ENCODE data around the gene GGTLC1. TPM values are rescaled to one million over a fixed set of nuclear protein-coding genes. Genes with fewer than 3 reads are reported as not detected.

Gene GGTLC1
- total RNA-seq, 2 experiments from 2014 or later = not detected

DNA sequence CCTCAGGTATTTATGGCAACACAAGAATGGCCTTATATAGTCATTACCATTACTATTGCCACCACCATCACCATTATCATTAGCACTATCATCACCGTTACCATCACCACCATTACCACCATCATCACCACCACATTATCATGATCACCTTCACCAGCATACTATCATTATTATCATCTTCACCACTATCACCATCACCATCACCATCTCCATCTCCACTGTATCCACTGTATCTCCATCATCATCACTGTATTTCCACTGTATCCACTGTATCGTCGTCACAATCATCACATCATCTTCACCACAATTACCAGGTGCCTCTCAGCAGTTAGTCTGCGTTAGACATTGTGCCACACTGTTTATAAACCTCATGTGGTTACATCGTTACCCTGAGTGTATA is 45.3 kb downstream of the GGTLC1 start:
- Mint-ChIP-seq H3K9me3 (no peaks in the 10 kb centered on the region), H3K4me3 (no peak overlapping the region), H3K27me3 (ENCODE audit: low read depth) (peaks cover 2% of the 10 kb centered on the region), H3K27ac (no peak overlapping the region), H3K4me1 (ENCODE audit: low read depth) (no peaks in the 10 kb centered on the region), H3K36me3 (ENCODE audit: low read depth) (no peaks in the 10 kb centered on the region)
- intact Hi-C loops (cut with micrococcal nuclease) = no loop called here
- DNase-seq = no peak
- CTCF ChIA-PET = no interaction called here

DNA sequence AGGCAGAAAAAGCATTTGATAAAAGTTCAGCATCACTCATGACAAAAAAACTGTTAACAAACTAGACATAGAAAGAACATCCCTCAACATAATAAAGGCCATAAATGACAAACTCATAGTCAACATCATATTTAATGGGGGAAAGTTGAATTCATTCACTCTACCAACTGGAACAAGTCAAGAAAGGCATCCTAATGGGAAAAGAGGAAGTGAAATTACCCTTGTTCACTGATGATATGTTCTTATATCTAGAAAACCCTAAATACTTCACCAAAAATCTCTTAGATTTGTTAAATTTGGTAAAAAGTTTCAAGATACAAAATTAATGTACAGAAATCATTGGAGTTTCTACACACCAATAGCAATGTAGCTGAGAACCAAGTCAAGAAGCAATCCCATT is 48.9 kb downstream of the GGTLC1 start:
- intact Hi-C loops (cut with micrococcal nuclease) = no loop called here
- Mint-ChIP-seq H3K27me3 (ENCODE audit: low read depth) (peaks cover 2% of the 10 kb centered on the region), H3K4me1 (ENCODE audit: low read depth) (no peaks in the 10 kb centered on the region), H3K27ac (no peak overlapping the region), H3K4me3 (no peak overlapping the region), H3K9me3 (no peaks in the 10 kb centered on the region), H3K36me3 (ENCODE audit: low read depth) (no peaks in the 10 kb centered on the region)
- CTCF ChIA-PET = no interaction called here
- no peak for DNase-seq

DNA sequence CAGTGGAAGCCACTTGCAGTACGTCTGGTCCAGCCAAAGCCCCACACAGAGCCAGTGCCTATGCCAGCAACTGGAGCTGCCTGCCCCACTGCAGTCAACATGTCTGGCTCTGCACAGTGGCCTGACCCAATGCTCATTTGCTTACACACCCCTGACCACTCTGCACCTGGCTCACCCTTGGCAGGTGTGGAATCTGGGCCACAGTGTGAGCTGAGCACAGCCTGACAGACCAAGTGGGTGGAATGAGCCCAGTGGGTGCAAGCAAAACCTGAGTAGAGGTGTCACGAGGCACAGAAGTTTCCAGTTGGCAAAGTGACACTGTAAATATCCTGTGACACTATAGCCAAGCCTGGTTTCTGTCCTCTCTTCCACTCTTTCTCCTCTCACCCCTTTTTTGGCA is 49.5 kb downstream of the GGTLC1 start:
- CTCF ChIA-PET = interaction anchor here (1.9 to 2.5 kb wide), 2 partner anchors 58 to 161 kb away, joined by 7 to 12 read pairs; no protein-coding TSS in a partner anchor
- no peak overlapping the region for H3K4me3 Mint-ChIP-seq
- H3K27me3 Mint-ChIP-seq (ENCODE audit: low read depth) = peaks cover 2% of the 10 kb centered on the region
- H3K27ac Mint-ChIP-seq = no peak overlapping the region
- DNase-seq = no peak
- no peaks in the 10 kb centered on the region for H3K4me1 Mint-ChIP-seq (ENCODE audit: low read depth)
- intact Hi-C loops (cut with micrococcal nuclease) = no loop called here
- no peaks in the 10 kb centered on the region for H3K9me3 Mint-ChIP-seq
- no peaks in the 10 kb centered on the region for H3K36me3 Mint-ChIP-seq (ENCODE audit: low read depth)

DNA sequence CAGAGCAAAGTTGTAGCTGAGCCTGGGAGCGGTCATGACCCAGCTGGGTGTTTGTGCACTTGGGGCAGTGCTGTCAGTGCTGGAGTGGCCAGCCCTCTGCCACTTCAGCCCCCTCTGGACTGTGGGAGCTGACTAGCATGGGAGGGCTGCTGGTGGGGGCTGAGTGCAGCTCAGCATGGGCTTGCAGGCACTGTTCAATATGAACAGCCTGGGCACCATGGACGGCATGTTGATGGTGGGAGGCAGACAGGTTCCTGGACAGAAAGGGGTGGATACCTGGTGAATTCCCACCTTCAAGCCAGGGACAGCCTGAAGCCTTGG is 50.5 kb downstream of the GGTLC1 start:
- Mint-ChIP-seq H3K4me3 (no peak overlapping the region), H3K9me3 (no peaks in the 10 kb centered on the region), H3K4me1 (ENCODE audit: low read depth) (no peaks in the 10 kb centered on the region), H3K27ac (no peak overlapping the region), H3K27me3 (ENCODE audit: low read depth) (peaks cover 2% of the 10 kb centered on the region), H3K36me3 (ENCODE audit: low read depth) (no peaks in the 10 kb centered on the region)
- CTCF ChIA-PET = interaction anchor here (0.7 to 2.5 kb wide), 14 partner anchors 10 to 992 kb away, joined by 3 to 12 read pairs (median 3); no protein-coding TSS in a partner anchor
- DNase-seq = no peak
- intact Hi-C loops (cut with micrococcal nuclease) = no loop called here

DNA sequence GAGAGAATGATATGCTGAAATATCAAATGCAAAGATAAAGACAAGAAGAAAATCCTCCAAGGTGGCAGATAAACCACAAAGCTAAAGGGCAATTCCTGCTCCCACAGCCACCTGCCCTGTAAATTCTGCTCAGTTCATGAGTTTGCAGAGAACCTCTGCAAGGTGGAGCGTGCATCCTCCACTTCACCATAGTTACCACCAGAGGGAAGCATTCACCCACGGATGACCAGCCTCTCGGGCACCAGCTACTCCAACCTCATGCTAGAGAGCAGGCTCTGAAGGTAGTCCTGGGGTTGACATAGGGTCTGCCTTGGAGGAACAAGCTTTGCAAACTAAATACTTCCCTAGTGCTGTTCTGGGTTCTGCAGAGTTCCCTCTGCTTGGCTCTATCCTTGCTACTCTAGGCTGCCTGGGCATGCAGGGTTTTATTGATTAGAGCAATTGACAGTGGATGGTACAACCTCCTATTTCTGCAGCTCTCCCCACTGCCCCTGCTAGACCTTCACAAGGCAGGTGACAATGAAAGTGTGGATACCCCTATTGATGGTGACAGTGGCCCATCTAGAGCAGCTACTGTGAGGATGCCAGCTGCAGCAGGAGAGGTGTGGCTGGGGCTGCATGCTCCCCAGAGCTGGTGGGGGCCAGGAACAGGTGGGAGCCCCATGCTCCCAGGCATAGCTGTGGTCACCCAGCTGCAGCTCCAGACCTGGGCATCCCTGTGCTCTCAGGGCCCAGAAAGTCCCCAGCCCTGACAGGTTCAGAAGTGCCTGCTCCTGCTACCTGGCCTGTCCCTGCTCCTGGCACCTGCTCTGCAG is 51.1 kb downstream of the GGTLC1 start:
- H3K36me3 Mint-ChIP-seq (ENCODE audit: low read depth) = no peaks in the 10 kb centered on the region
- H3K4me3 Mint-ChIP-seq = no peak overlapping the region
- CTCF ChIA-PET = interaction anchor here (0.6 to 2.5 kb wide), 19 partner anchors 9 to 993 kb away, joined by 3 to 12 read pairs (median 3); no protein-coding TSS in a partner anchor
- no peaks in the 10 kb centered on the region for H3K4me1 Mint-ChIP-seq (ENCODE audit: low read depth)
- peaks cover 2% of the 10 kb centered on the region for H3K27me3 Mint-ChIP-seq (ENCODE audit: low read depth)
- H3K9me3 Mint-ChIP-seq = no peaks in the 10 kb centered on the region
- no peak overlapping the region for H3K27ac Mint-ChIP-seq
- intact Hi-C loops (cut with micrococcal nuclease) = loop anchor here (1.0 to 2.0 kb wide), 5 partner anchors 59 to 981 kb away; no protein-coding TSS in a partner anchor
- DNase-seq = peak; percentile 78

Other genes starting within 250 kb of the GGTLC1 start
- gene CST1, start 237.8 kb downstream of the GGTLC1 start, total RNA-seq = not detected
- not detected for gene CST2, start 162.1 kb downstream of the GGTLC1 start, total RNA-seq
- gene CST5, start 109.0 kb downstream of the GGTLC1 start, total RNA-seq = not detected

Measured in activated naive CD4-positive, alpha-beta T cell treated with anti-CD3 and anti-CD28 coated beads for 36 hours (primary cell).